Measurements from ENCODE around the gene KPNA2. TPM values are rescaled to one million over a fixed set of nuclear protein-coding genes. Genes with fewer than 3 reads are reported as not detected.
"Not testable (repeated sequence)": the region's sequence is repeated elsewhere in the genome, so short reads cannot be mapped to it uniquely, and the experiment has no call there.

The KPNA2 gene
- total and polyA plus RNA-seq, 2 of the 8 experiments (the other 6 are each of a cell fraction or from before 2014, with no cell fraction given), result 413 to 612 TPM

DNA sequence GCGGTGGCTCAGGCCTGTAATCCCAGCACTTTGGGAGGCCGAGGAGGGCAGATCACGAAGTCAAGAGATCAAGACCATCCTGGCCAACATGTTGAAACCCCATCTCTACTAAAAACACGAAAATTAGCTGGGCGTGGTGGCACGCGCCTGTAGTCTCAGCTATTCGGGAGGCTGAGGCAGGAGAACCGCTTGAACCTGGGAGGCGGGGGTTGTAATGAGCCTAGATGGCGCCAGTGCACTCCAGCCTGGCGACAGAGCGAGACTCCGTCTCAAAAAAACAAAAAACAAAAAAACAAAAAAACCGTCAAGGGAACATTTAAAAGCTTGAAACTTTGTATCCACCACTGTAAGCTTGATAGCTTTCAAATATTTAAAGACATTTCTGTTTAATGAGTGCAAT, 13.0 kb upstream of the KPNA2 start:
- not testable (repeated sequence) for H4K8ac ChIP-seq (ENCODE audit: extremely low read depth, insufficient read depth, low read length); H3K18ac ChIP-seq (ENCODE audit: extremely low read depth, low read length); H4K91ac ChIP-seq (replicated peaks; ENCODE audit: insufficient read length, low read length); H3K56ac ChIP-seq (replicated peaks; ENCODE audit: insufficient read length, low read depth, low read length); H3K79me1 ChIP-seq (ENCODE audit: low read depth, low read length); FAIRE-seq; H2BK5ac ChIP-seq (ENCODE audit: low read depth, low read length); H3K4me2 ChIP-seq (ENCODE audit: insufficient read depth in 1 of 2, low read depth in 2 of 2, low read length in 2 of 2); H3K27me3 ChIP-seq (replicated peaks in 1 of 4; ENCODE audit: control insufficient read depth in 3 of 4, extremely low read depth in 1 of 4, insufficient read depth in 3 of 4, low read length in 3 of 4); H4K20me1 ChIP-seq (replicated peaks in 1 of 2; ENCODE audit: control insufficient read depth in 1 of 2, insufficient read depth in 2 of 2, low read length in 2 of 2); H2BK20ac ChIP-seq (ENCODE audit: low read length); H3K4me3 ChIP-seq (ENCODE audit: extremely low read depth in 1 of 4, insufficient read depth in 2 of 4, low read depth in 3 of 4, low read length in 4 of 4); H3K9ac ChIP-seq (replicated peaks in 1 of 4; ENCODE audit: extremely low read depth in 1 of 4, low read depth in 3 of 4, low read length in 3 of 4); DNase-seq (ENCODE audit: low read depth in 1 of 2, low spot score in 2 of 2); H3K4ac ChIP-seq (replicated peaks; ENCODE audit: insufficient read length, low read depth, low read length); H4K5ac ChIP-seq (ENCODE audit: insufficient read length, low read depth, low read length); H3K36me3 ChIP-seq (ENCODE audit: control insufficient read depth in 2 of 4, insufficient read depth in 4 of 4, low read length in 3 of 4); H3K79me2 ChIP-seq (ENCODE audit: control insufficient read depth in 1 of 2, insufficient read depth in 2 of 2, low read length in 2 of 2); H3K9me3 ChIP-seq (ENCODE audit: insufficient read depth in 2 of 2, low read depth in 1 of 2, low read length in 1 of 2); H2AK5ac ChIP-seq (ENCODE audit: low read depth, low read length); H2AFZ ChIP-seq (ENCODE audit: low read length); H3K23me2 ChIP-seq (ENCODE audit: low read depth, low read length); H3K14ac ChIP-seq (ENCODE audit: insufficient read length); H2BK15ac ChIP-seq (ENCODE audit: low read length); H2BK120ac ChIP-seq (replicated peaks; ENCODE audit: low read depth, low read length); H2BK12ac ChIP-seq (ENCODE audit: low read depth, low read length); H3K27ac ChIP-seq (ENCODE audit: low read depth, low read length); H3K4me1 ChIP-seq (replicated peaks in 1 of 4; ENCODE audit: control insufficient read depth in 3 of 4, insufficient read depth in 4 of 4, low read length in 3 of 4); H3K23ac ChIP-seq (ENCODE audit: insufficient read length)
- TF ChIP-seq KDM1A (IDR thresholded peaks at IDR 0.05; ENCODE audit: borderline replicate concordance, low read length) (0 out of 2 replicates have a peak, but pooled peaks have one; percentile 22), RAD21 (IDR thresholded peaks at IDR 0.05 in 1 of 2, conservative IDR thresholded peaks at IDR 0.05 in 1 of 2; ENCODE audit: low read depth in 2 of 2, low read length in 2 of 2) (peak; percentile 16 to 35; a peak in 2 of 4 replicates)
- TF ChIP-seq, protein P1, sequence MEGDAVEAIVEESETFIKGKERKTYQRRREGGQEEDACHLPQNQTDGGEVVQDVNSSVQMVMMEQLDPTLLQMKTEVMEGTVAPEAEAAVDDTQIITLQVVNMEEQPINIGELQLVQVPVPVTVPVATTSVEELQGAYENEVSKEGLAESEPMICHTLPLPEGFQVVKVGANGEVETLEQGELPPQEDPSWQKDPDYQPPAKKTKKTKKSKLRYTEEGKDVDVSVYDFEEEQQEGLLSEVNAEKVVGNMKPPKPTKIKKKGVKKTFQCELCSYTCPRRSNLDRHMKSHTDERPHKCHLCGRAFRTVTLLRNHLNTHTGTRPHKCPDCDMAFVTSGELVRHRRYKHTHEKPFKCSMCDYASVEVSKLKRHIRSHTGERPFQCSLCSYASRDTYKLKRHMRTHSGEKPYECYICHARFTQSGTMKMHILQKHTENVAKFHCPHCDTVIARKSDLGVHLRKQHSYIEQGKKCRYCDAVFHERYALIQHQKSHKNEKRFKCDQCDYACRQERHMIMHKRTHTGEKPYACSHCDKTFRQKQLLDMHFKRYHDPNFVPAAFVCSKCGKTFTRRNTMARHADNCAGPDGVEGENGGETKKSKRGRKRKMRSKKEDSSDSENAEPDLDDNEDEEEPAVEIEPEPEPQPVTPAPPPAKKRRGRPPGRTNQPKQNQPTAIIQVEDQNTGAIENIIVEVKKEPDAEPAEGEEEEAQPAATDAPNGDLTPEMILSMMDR (IDR thresholded peaks at IDR 0.05; ENCODE audit: control extremely low read depth in 1 of 3, insufficient read depth in 1 of 3, low read depth in 1 of 3, low read length in 3 of 3), result peak in 2 of 3 experiments; percentile 21 to 23; a peak in 2 of 4 replicates
- ChIA-PET CTCF (ENCODE audit: partially characterized antibody) (interaction anchor here (0.6 to 1.8 kb wide), 15 partner anchors 8 to 377 kb away, joined by 3 to 13 read pairs (median 4); partner anchors contain the start of gene KPNA2), POLR2A (ENCODE audit: partially characterized antibody) (interaction anchor here (0.9 to 4.0 kb wide), 3 partner anchors 12 to 55 kb away, joined by 3 to 41 read pairs (median 9); partner anchors contain the start of gene KPNA2)
- WGBS, 2 experiments (ENCODE audit: extremely low coverage in 1 of 2, insufficient coverage in 1 of 2, insufficient read length in 1 of 2, insufficient replicate concordance in 2 of 2, low coverage in 1 of 2, low lambda C conversion rate in 2 of 2, missing lambda C conversion rate in 1 of 2), result 87% methylated on average over 15 of the region's 15 CpGs; no CpG with 5 or more reads in 1 of the 2 experiments

All from H1 (cell line).